Neutrophil (primary cell): ENCODE results near the gene PTK6.

Experiments
- H3K27ac ChIP-seq: fragments of 200-600 bp; sonication (generic); 2 replicates; pipeline ENCODE4 v1.5.1; 2016; ENCODE audit warnings: mild to moderate bottlenecking, moderate library complexity
- H3K27me3 ChIP-seq: fragments of 200-600 bp; sonication (generic); 2 replicates; pipeline ENCODE4 v1.6.0; 2016; ENCODE audit warnings: mild to moderate bottlenecking
- H3K36me3 ChIP-seq: fragments of 200-600 bp; sonication (generic); 2 replicates; pipeline ENCODE4 v1.5.1; 2017
- H3K4me1 ChIP-seq, 2 experiments: fragments of 200-600 bp in 1 of 2; sonication (generic) in 1 of 2; 1 replicate in 1 of 2; 2 replicates in 1 of 2; pipeline versions ENCODE4 v1.5.1 to v1.6.1; 2013 to 2016; ENCODE audit warnings: low read depth in 1 of 2, low read length in 1 of 2, mild to moderate bottlenecking in 1 of 2, moderate library complexity in 1 of 2; ENCODE audit not compliant: control insufficient read depth in 1 of 2, insufficient read depth in 1 of 2
- H3K4me3 ChIP-seq, 2 experiments: fragments of 200-600 bp in 1 of 2; sonication (generic) in 1 of 2; 1 replicate in 1 of 2; 2 replicates in 1 of 2; pipeline ENCODE4 v1.5.1; 2013 to 2016; ENCODE audit warnings: low read depth in 1 of 2, low read length in 1 of 2, mild to moderate bottlenecking in 1 of 2, moderate library complexity in 1 of 2
- H3K9me3 ChIP-seq: fragments of 200-600 bp; sonication (generic); 2 replicates; pipeline ENCODE4 v1.5.1; 2016
- CTCF ChIP-seq: fragments of 200-600 bp; sonication (generic); IDR thresholded peaks from 2 replicates; pipeline ENCODE4 v1.5.1; 2016; ENCODE audit warnings: antibody characterized with exemption

The PTK6 gene

GRCh38 chr20:63549019-63549418, 11.8 kb upstream of the PTK6 start:
- TF ChIP-seq CTCF: no peak
- Histone ChIP-seq H3K4me3 (no peak overlapping the region), H3K36me3 (no peaks in the 10 kb centered on the region), H3K27me3 (peaks cover 100% of the 10 kb centered on the region), H3K27ac (no peak overlapping the region), H3K9me3 (no peaks in the 10 kb centered on the region), H3K4me1 (peaks cover 4 to 12% of the 10 kb centered on the region in 2 experiments)

GRCh38 chr20:63548542-63548941, 11.4 kb upstream of the PTK6 start:
- no peak overlapping the region for H3K4me3 ChIP-seq
- H3K4me1 ChIP-seq: peaks cover 4 to 7% of the 10 kb centered on the region in 2 experiments
- peaks cover 96% of the 10 kb centered on the region for H3K27me3 ChIP-seq
- no peak overlapping the region for H3K27ac ChIP-seq
- TF ChIP-seq CTCF: no peak
- no peaks in the 10 kb centered on the region for H3K9me3 ChIP-seq
- H3K36me3 ChIP-seq: no peaks in the 10 kb centered on the region

GRCh38 chr20:63547725-63548480, 10.7 kb upstream of the PTK6 start, which contains the start of gene SRMS:
Gene SRMS (minus strand): TSS chr20:63547749. CDS start chr20:63547463, 286 bp downstream.
- Histone ChIP-seq H3K9me3 (no peaks in the 10 kb centered on the region), H3K36me3 (no peaks in the 10 kb centered on the region), H3K4me3 (no peak within 1 kb of the TSS), H3K27ac (no peak within 1 kb of the TSS), H3K4me1 (peaks cover 1% of the 10 kb centered on the region in 2 experiments), H3K27me3 (peaks cover 96% of the 10 kb centered on the region)
- TF ChIP-seq CTCF: no peak

GRCh38 chr20:63546956-63547724, 10.0 kb upstream of the PTK6 start:
- Histone ChIP-seq H3K27me3 (peaks cover 92% of the 10 kb centered on the region), H3K4me1 (no peaks in the 10 kb centered on the region), H3K36me3 (no peaks in the 10 kb centered on the region), H3K27ac (no peak overlapping the region), H3K9me3 (no peaks in the 10 kb centered on the region), H3K4me3 (no peak overlapping the region)
- no peak for TF ChIP-seq CTCF

- TF ChIP-seq CTCF: no peak
- Histone ChIP-seq H3K4me1 (no peaks in the 10 kb centered on the region), H3K27ac (no peak overlapping the region), H3K36me3 (no peaks in the 10 kb centered on the region), H3K27me3 (peaks cover 85% of the 10 kb centered on the region), H3K4me3 (no peak overlapping the region), H3K9me3 (no peaks in the 10 kb centered on the region)
Measured at GRCh38 chr20:63546256-63546955, 9.2 kb upstream of the PTK6 start.
